A172 (cell line): ENCODE results near the gene DPAGT1. TPM values are rescaled to one million over a fixed set of nuclear protein-coding genes. Genes with fewer than 3 reads are reported as not detected.
"Not testable (repeated sequence)": the region's sequence is repeated elsewhere in the genome, so short reads cannot be mapped to it uniquely, and the experiment has no call there.

Experiments
- DNase-seq: peaks from one replicate; pipeline ENCODE4 v3.0.0-alpha.2; 2015; ENCODE audit warnings: low spot score
- total RNA-seq: library from RNA; depleted of rRNA; stranded (reverse); fragments of >200 nt; shearing (Covaris generic); gene quantifications from 2 replicates; pipeline ENCODE4 v1.2.3, GENCODE V29; 2014

DPAGT1 gene
- total RNA-seq, 1 experiment from 2014 or later, result 9.8 TPM

DNA sequence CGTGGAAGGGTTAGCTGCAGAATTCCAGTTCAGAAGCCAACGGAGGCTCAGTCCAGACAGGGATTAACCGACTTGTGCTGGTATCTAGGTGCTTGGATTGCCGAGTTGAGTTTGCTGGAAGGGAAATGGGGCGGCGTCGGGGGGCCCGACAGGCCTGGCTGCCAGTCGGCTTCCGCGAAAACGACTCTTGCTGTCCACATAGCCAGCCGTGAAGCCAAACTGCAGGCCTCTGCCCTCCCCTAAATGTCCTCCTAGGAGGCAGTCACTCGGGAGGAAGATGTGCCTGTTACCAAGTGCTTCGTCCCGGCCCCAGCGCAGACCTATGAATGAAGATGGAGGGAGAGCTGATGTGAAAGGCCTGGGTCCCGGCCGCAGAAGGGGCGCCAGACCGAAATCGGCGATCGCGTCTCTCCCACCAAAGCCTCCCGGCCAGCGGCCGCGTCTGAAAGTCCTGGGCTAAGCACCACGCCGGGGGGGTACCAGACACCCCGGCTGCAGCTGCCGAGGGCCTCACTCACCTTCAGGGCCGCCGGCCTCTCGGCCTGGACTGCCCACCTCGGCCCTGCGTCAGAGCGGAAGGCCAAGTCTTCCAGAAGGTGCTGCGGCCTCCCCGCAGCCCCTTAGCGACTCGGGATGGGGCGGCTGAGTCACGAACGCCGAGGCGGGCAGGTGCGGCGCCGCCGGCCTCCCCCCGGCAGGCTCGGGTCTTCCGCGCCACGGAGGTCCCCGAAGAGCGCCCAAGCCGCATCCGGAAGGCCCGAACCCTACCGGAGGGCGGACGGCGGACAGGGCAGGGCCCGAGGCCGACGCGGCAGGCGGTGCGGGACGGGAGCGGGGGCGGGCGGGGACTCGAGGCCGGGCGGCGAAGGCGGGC lies 7.5 kb downstream of the DPAGT1 start:
- no peak for DNase-seq

DNA sequence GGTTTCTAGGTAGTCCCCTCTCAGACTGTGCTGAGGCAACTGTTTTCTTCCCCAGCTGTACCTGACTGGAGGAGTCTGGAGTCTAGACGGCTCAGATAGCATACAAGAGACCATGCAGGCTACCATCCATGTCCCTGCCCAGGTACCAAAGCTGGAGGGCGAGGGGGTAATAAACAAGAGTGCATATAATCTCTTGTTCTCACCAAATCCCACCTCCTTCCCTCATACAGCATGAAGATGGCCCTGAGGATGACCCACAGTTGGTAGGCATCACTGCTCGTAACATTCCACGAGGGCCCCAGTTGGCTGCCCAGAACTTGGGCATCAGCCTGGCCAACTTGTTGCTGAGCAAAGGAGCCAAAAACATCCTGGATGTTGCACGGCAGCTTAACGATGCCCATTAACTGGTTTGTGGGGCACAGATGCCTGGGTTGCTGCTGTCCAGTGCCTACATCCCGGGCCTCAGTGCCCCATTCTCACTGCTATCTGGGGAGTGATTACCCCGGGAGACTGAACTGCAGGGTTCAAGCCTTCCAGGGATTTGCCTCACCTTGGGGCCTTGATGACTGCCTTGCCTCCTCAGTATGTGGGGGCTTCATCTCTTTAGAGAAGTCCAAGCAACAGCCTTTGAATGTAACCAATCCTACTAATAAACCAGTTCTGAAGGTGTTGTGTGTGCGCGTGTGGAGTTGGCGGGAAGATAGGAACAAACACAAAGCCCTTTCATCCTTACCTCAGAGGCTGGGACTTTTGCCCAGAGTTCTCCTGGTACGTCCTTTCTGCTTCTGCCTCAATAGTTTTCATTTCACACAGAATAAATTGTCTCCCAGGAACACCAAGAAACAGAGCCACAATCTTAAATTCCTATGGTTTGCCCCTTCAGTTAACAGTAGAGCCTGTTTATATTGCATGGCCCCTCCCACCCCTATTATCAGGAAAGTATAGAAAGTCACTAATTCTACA lies 8.5 kb downstream of the DPAGT1 start:
- no peak for DNase-seq

DNA sequence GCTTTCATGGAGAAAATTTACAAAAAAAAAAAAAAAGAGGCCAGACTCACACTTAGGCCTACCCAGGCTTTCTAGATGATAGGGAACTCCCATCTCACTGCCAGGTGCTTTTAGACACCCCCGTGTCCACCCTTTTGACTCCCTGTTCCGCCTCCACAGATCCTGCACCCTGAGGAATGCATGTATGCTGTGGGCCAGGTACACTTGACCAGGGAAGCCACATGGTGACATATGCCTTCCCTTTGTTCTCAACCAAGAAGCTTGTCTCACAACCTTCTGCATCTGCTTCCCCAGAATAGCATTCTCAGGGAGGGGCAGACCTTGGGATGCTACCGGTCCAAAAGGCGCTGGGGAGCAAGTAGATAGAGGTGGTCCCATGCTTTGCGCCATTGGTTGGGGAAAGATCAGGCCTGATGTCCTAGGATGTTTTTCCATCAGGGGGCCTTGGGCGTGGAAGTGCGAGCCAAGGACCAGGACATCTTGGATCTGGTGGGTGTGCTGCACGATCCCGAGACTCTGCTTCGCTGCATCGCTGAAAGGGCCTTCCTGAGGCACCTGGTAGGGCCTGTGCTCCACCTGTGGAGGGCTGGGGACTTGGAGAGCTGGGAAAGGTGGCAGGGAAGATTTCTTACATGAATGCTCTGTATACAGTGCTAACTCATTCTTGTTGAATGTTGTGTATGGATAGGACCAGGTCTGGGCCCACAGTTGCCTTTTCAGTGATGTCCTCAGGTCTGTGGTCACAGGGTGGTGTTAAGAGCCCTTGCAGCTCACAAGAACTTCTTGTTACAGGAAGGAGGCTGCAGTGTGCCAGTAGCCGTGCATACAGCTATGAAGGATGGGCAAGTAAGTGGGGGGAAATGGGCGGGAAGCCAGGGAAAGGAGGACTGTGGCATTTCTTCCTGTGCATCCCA lies 9.4 kb downstream of the DPAGT1 start:
- no peak for DNase-seq

DNA sequence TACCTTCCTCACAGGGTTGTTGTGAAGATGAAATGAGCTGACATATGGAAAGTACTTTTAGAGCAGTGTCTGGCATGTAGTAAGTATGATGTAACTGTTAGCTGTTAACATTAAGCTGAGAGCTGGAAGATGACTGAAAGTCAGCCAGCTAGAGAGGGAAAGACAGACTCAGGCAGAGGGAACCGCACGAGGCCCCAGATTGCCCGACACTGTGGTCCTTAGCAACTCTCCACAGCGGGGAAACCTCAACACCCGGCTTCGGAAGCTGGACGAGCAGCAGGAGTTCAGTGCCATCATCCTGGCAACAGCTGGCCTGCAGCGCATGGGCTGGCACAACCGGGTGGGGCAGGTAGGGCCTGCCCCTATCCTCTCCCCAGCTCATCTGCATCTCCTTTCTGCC lies 10.5 kb downstream of the DPAGT1 start:
- no peak for DNase-seq

DNA sequence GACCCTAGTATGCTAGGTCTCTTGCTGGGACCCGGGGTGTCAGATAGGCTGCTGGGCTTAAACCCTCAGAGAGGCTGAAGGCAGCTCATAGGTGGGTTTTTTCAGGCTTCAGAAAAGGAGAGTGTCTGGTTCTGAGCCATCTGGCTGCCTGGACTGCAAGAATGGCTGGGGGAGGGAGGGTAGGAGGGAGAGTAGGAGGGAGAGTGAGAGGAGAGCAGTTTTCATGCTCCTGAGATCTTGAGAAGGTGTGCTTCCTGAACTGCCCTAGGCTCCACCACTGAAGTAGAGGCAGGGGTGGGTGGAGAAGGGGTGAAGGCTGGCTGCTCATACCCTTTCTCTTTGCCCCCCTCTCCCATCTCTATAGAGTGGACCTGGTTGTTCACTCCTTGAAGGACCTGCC lies 12.3 kb downstream of the DPAGT1 start:
- DNase-seq, result no peak

DNA sequence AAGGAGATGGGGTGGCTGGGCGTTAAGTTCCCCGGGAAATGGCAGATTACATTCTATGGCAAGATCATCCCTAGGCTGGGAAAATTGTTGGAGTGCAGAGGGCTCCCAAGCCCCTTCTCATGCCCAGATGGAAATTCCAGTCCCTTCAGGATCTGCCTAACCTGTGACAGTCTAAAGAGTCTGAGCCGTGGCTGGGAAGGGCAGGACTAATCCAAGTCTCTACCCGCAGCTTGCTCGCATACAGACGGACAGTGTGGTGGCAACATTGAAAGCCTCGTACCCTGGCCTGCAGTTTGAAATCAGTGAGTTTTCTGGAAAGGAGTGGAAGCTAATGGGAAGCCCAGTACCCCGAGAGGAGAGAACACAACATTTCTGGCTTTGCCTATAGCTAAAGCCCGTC lies 13.2 kb downstream of the DPAGT1 start:
- no peak for DNase-seq

DNA sequence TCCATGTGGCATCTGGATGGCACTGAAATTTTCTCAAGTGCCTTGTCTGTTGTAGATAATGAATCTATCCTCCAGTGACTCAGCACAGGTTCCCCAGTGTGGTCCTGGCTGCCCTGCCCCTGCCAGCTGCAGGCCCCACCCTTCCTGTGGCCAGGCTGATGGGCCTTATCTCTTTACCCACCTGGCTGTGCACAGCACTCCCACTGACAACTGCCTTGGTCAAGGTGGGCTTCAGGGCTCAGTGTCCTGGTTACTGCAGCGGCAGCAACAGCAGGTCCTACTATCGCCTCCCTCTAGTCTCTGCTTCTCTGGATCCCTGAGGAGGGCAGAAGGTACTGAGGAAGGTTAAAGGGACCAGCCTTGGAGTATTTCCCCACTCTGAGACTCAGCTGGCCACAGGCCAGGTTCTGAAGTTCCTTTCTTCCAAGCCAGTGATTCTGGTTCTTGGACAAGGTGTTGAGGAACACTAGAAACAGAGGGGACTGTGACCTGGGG lies 13.9 kb downstream of the DPAGT1 start:
- peak; percentile 49 for DNase-seq

DNA sequence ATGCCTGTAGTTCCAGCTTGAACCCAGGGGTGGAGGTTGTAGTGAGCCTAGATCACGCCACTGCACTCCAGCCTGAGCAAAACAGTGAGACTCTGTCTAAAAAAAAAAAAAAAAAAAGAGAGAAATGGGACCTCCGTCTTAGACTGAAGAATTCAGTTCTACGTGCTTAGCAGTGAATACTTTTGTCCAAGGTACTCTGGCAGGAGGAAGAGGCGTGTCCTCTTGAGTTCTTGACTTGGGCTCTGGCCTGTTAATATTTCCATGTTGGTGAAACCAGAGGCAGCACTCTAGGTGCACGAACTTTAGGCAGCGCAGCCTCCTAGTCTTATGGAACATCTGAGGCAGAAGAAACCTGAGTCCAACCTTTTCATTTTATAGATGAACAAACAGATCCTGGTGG lies 14.5 kb downstream of the DPAGT1 start:
- DNase-seq, result no peak

DNA sequence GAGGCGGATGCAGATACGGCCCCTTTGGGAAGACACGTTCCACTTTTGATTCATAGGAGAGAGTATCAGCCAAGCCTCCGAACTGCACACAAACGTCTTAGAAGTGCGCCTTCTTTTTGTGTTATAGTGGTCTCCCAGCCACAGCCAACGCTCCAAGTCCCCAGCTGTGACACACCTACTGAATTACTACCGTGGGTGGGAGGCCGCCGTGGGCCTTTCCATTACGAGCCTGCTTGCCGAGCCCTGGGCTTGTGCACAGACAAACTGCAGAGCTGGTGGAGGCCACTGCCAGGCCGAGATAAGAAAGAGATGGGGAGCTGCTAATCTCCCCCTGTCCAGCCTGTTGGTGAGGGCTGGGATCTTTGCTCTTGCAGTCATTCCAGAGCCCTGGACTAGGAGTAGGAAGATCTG lies 16.2 kb downstream of the DPAGT1 start:
- DNase-seq, result no peak

DNA sequence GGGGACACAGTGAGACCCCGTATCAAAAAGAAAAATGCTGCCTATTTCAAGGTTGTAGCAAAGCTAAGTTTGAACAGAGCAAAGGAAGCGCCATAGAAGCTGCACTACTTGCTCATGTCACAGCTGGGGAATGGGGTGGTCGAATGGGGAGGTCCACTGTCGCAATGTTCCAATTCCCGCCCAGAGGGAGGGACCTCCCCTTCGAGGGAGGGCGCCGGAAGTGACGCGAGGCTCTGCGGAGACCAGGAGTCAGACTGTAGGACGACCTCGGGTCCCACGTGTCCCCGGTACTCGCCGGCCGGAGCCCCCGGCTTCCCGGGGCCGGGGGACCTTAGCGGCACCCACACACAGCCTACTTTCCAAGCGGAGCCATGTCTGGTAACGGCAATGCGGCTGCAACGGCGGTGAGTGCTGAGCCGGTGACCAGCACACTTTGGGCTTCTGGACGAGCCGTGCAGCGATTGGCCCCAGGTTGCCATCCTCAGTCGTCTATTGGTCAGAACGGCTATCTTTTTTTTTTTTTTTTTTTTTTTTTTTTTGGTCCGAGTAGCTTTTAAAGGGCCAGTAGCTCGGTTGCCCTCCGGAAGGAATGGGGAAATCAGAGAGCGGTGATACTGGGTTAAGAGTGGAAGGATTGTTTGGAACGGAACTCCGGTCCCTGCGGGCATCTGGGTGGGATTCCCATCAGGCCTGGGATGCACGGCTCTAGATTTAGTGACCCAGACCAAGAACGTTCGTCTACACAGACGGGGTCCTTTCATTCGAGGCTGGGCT lies 16.8 kb downstream of the DPAGT1 start, which contains the start of gene HMBS:
Gene HMBS (plus strand): TSS at position 219 of the 774 bp plus-strand sequence. CDS start 153 bp downstream, at position 372.
- peak; percentile 87 for DNase-seq

DNA sequence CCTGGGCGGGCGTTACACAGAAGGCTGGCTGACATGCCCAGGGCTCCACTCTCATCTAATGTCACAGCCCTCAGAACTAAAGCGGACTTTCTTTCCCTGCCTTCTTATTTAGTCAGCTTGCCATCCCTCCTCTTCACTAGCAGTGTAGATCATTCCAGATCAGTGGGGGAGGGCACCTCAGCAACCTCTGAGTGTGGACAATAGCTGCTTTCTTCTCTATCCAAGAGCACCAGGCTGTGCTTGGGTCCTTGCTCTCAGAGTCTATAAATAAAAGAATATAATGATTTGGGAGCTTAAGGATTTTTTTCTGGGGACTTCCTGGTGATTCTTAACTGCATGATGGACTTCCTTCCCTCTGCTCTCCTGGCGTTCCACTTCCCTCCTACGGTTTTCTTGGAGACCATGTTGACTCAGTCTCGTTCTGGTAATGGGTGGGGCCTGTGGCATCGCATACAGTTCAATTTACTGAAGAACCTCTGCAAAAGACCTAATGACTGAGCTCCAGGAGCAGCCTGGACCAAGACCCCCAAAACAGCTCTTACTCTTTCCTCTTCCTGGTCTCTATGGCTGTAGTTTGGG lies 19.9 kb downstream of the DPAGT1 start:
- DNase-seq, result no peak

DNA sequence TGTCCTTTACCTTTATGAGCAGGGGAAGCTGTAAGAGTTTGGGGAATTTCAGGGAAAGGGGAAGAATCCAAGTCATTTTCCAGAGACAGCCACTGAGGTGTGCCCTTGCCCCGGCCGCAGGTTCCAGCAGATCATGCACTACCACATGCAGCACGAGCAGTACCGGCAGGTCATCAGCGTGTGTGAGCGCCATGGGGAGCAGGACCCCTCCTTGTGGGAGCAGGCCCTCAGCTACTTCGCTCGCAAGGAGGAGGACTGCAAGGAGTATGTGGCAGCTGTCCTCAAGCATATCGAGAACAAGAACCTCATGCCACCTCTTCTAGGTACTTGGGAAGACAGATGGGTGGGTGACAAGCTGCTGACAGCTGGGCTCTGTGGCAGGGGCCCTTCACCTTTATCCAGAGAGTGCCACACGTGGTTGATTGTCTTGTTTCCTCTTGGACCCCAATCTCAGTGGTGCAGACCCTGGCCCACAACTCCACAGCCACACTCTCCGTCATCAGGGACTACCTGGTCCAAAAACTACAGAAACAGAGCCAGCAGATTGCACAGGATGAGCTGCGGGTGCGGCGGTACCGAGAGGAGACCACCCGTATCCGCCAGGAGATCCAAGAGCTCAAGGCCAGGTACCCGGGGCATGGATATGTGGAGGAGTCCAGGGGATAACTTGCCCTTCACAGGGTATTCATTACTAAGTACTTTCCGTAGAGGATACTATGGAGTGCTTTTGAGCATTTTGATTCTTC lies 22.8 kb downstream of the DPAGT1 start:
- DNase-seq, result no peak

DNA sequence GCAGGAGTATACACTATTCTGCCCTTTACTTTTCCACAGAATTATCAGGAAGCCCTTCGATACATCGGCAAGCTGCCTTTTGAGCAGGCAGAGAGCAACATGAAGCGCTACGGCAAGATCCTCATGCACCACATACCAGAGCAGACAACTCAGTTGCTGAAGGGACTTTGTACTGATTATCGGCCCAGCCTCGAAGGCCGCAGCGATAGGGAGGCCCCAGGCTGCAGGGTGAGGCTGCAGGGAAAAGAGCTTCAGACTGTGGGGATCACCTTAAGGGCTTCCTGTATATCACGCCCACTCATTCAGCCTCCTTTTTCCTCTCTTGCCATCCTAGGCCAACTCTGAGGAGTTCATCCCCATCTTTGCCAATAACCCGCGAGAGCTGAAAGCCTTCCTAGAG lies 23.8 kb downstream of the DPAGT1 start:
- DNase-seq, result no peak

DNA sequence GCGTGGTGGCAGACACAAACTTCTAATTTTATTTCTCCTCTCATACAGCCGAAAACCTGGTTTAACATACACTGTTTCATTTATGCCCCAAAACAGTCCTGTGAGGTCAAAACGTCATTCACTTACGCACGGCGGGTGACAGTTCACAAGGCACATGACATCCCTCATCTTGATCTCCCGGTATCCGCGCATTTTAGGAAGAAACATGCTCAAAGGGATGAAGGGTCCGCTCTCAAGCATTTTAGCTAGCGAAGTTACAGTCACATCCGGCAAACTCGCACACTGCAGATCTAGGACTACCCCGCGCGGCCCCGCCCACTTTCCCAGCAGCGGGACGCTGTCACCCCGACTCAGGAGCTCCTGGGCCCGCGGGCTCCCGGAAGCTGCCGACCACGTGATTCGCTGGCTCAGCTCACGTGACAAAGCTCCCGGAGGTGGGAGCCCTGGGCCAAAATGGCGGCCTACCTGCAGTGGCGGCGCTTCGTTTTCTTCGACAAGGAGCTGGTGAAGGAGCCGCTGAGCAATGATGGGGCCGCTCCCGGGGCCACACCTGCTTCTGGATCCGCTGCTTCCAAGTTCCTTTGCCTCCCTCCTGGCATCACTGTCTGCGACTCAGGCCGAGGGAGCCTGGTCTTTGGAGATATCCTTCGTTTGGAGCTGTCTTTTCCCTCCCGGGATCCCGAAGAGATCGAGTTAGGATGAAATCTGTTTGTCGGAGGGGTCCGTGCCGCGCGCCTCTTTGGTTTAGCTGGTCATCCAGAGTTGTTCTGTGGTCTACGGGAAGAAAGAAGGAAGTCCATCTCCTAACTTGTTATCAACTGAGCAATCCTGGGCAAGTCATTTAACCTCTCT lies 34.1 kb downstream of the DPAGT1 start, which contains the start of gene VPS11:
Gene VPS11 (plus strand): TSS at position 448 of the 852 bp plus-strand sequence. CDS start 6 bp downstream, at position 454.
- DNase-seq, result peak; percentile 85

DNA sequence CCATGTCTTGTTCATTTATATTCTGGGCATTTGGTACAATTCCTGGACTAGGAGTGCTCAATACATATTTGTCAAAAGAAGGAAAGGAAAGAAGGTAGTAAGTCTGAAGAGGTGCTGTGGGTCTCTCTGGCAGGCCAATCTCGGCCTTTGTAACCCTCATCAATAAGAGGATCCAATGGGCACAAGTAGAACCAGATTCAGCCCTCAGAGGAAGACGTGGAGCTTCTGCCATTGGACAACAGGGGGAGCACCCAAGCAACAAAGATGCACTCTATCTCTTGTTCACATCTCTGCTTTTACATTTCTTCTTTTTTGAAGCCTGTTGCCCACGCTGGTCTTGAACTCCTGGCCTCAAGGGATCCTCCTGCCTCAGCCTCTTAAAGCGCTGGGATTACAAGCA lies 36.3 kb downstream of the DPAGT1 start:
- no peak for DNase-seq

DNA sequence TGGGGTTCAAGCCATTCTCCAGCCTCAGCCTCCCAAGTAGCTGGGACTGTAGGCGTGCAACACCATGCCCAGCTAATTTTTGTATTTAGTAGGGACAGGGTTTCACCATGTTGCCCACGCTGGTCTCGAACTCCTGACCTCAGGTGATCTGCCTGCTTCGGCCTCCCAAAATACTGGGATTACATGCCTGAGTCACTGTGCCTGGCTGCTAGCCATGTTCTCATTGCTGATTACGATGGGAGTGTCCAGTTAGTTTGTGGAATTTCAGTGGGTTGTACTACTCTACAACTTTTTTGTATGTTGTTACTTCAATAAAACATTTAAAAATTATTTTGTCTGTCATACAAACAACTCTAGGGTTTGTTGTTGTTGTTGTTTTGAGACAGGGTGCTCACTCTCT lies 38.9 kb downstream of the DPAGT1 start:
- DNase-seq, result peak; percentile 35

DNA sequence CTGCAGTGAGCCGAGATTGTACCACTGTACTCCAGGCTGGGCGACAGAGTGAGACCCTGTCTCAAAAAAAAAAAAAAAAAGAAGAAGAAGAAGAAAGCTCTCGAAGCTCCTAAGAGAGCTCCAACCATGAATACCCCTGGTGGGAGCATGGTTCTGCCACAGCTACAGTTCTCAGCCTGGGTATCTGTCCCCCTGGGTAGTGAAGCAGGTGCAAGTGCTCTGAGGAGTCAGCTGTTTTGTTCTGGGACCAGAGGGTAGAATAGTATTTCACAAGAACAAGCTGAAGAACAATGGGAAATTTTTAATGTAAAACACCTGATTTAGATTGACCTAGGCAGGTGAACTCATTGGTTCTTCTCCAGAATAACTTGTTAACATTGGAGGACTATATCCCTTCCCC lies 40.4 kb downstream of the DPAGT1 start:
- no peak for DNase-seq

DNA sequence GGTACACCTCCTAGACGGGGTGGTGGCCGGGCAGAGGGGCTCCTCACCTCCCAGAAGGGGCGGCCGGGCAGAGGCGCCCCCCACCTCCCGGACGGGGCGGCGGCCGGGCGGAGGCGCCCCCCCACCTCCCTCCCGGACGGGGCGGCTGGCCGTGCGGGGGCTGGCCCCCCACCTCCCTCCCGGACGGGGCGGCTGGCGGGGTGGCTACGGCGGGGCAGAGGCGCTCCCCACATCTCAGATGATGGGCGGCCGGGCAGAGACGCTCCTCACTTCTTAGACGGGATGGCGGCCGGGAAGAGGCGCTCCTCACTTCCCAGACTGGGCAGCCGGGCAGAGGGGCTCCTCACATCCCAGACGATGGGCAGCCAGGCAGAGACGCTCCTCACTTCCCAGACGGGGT lies 42.5 kb downstream of the DPAGT1 start:
- DNase-seq, result not testable (repeated sequence)
